ENCODE measurements around the gene ZNF212.

ZNF212 gene

DNA sequence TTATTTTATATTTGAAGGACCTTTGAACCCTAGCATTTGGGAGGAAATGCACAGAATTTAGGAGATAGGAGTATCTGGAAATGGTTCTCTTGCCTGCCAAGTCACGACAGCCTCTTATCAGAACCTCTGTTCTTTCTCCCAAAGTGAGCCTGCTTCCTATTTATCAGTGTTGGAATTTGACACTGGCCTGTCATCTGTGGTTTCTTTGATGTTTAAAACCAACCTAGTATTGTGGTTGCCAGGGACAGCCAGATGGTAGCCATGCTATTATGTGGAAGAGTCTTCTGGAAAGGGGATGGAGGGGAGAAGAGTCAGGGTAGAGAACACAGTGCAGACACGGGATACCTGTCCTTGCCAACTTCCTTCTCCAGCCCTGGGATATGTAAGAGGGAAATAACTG is 23.0 kb upstream of the ZNF212 start:
- TF ChIP-seq GABPA (IDR thresholded peaks at IDR 0.05; ENCODE audit: low read depth) (no peak), POLR2AphosphoS5 (IDR thresholded peaks at IDR 0.05; ENCODE audit: low read depth) (no peak), REST (IDR thresholded peaks at IDR 0.05; ENCODE audit: insufficient replicate concordance, low read depth) (no peak), CTCF (IDR thresholded peaks at IDR 0.05; ENCODE audit: insufficient read depth, low read length) (no peak), SPI1 (IDR thresholded peaks at IDR 0.05; ENCODE audit: borderline replicate concordance, low read depth) (no peak)
- Histone ChIP-seq H3K4me3 (replicated peaks; ENCODE audit: insufficient read depth, low read length) (no peak overlapping the region), H3K27ac (replicated peaks) (no peak overlapping the region), H3K27me3 (ENCODE audit: insufficient read depth, poor library complexity, severe bottlenecking) (no peaks in the 10 kb centered on the region)
- no peak for DNase-seq (ENCODE audit: low read depth in 1 of 2, low spot score in 1 of 2)

DNA sequence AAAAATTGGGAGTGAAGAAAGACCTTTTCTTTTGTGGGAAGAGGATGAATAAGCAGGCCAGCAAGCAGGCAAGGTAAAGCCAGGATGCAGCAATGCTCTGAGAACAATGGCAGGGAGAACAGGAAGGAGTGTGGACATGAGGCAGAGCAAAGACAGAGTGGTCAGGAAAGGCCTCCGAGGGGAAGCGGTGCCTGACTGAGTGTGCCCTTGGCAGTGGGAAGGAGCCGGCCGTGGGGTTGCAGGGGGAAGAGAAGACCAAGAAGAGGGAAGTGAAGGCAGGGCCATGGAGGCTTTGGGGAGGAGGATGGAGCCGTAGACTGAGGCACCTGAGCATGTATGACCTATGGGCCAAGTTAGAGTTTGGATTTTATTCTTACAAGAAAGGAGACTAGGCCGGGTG is 21.9 kb upstream of the ZNF212 start:
- H3K27me3 ChIP-seq (ENCODE audit: insufficient read depth, poor library complexity, severe bottlenecking) = no peaks in the 10 kb centered on the region
- H3K4me3 ChIP-seq (replicated peaks; ENCODE audit: insufficient read depth, low read length) = no peak overlapping the region
- no peak overlapping the region for H3K27ac ChIP-seq (replicated peaks)
- TF ChIP-seq CTCF (IDR thresholded peaks at IDR 0.05; ENCODE audit: insufficient read depth, low read length) = no peak
- no peak for TF ChIP-seq SPI1 (IDR thresholded peaks at IDR 0.05; ENCODE audit: borderline replicate concordance, low read depth)
- TF ChIP-seq REST (IDR thresholded peaks at IDR 0.05; ENCODE audit: insufficient replicate concordance, low read depth) = no peak
- no peak for TF ChIP-seq POLR2AphosphoS5 (IDR thresholded peaks at IDR 0.05; ENCODE audit: low read depth)
- TF ChIP-seq GABPA (IDR thresholded peaks at IDR 0.05; ENCODE audit: low read depth) = no peak
- DNase-seq (ENCODE audit: low read depth in 1 of 2, low spot score in 1 of 2) = no peak

DNA sequence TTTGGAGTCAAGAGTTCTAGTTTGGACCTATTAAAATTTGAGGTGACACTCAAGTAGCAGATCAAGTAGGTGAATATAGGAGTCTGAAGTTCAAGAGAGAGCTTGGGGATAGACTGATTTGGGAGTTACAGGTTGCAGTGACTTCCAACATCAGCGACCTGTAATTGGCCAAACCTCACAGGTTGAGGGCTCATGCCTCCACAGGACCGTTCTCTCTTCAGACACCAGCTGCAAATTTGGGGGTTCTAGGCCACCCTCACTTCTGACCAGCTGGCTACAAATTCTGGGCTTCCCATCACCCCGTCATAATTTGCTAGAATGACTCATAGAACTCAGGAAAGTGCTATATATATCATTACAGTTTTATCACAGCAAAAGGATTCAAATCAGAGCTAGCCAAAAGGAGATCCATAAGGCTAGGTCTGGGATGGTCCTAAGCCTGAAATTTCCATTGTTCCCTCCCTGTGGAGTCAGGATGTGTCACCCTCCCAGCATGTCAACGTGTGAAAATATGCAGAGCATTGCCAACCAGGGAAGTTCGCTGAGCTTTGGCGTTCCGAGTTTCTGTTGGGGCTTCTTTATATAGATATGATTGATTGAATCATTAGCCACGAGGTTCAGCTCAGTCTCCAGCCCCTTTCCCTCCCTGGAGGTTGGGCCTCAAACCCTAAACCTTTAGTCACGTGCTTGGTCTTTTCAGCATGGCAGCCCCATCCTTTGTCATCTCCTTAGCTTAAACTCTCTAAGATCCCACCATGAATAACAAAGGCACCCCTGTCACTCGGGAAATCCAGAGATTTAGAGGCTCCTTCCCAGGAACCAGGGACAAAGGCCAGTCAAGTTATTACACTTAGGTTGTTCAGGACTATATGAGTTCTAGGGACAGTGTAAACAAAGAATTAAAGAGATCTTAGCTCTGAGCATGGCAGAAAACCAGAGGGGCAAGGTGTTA is 20.7 kb upstream of the ZNF212 start:
- no peak overlapping the region for H3K4me3 ChIP-seq (replicated peaks; ENCODE audit: insufficient read depth, low read length)
- no peak for TF ChIP-seq SPI1 (IDR thresholded peaks at IDR 0.05; ENCODE audit: borderline replicate concordance, low read depth)
- no peak for TF ChIP-seq REST (IDR thresholded peaks at IDR 0.05; ENCODE audit: insufficient replicate concordance, low read depth)
- TF ChIP-seq GABPA (IDR thresholded peaks at IDR 0.05; ENCODE audit: low read depth) = no peak
- TF ChIP-seq CTCF (IDR thresholded peaks at IDR 0.05; ENCODE audit: insufficient read depth, low read length) = no peak
- no peak for TF ChIP-seq POLR2AphosphoS5 (IDR thresholded peaks at IDR 0.05; ENCODE audit: low read depth)
- no peaks in the 10 kb centered on the region for H3K27me3 ChIP-seq (ENCODE audit: insufficient read depth, poor library complexity, severe bottlenecking)
- DNase-seq (ENCODE audit: low read depth in 1 of 2, low spot score in 1 of 2) = no peak
- no peak overlapping the region for H3K27ac ChIP-seq (replicated peaks)

Measured in HL-60 (cell line).